ENCODE results near the gene AHNAK.
"Not testable (repeated sequence)": the region's sequence is repeated elsewhere in the genome, so short reads cannot be mapped to it uniquely, and the experiment has no call there.

AHNAK gene

GRCh38 chr11:62401356-62401755 is 145.2 kb downstream of the AHNAK start:
- DNase-seq: no peak

GRCh38 chr11:62400760-62401159 is 145.8 kb downstream of the AHNAK start:
- DNase-seq: no peak

- DNase-seq: no peak
Measured at GRCh38 chr11:62400281-62400680, 146.3 kb downstream of the AHNAK start.

- DNase-seq: no peak
Measured at GRCh38 chr11:62399878-62400266, 146.7 kb downstream of the AHNAK start.

GRCh38 chr11:62399172-62399877 is 147.3 kb downstream of the AHNAK start:
- DNase-seq: no peak

- no peak for DNase-seq
Measured at GRCh38 chr11:62398011-62398994, 148.3 kb downstream of the AHNAK start.

- DNase-seq: no peak
Measured at GRCh38 chr11:62395885-62396551, 150.6 kb downstream of the AHNAK start.

- DNase-seq: peak; percentile 17
Measured at GRCh38 chr11:62394825-62395538, 151.6 kb downstream of the AHNAK start.

GRCh38 chr11:62393735-62394134 is 152.9 kb downstream of the AHNAK start:
- DNase-seq: no peak

- DNase-seq: peak; percentile 2
Measured at GRCh38 chr11:62393061-62393611, 153.5 kb downstream of the AHNAK start.

GRCh38 chr11:62392506-62392905 is 154.1 kb downstream of the AHNAK start:
- no peak for DNase-seq

GRCh38 chr11:62391642-62392425 is 154.8 kb downstream of the AHNAK start:
- no peak for DNase-seq

- DNase-seq: no peak
Measured at GRCh38 chr11:62390722-62391121, 155.9 kb downstream of the AHNAK start.

- no peak for DNase-seq
Measured at GRCh38 chr11:62390237-62390636, 156.4 kb downstream of the AHNAK start.

GRCh38 chr11:62388999-62389398 is 157.6 kb downstream of the AHNAK start:
- no peak for DNase-seq

- DNase-seq: no peak
Measured at GRCh38 chr11:62387381-62387780, 159.2 kb downstream of the AHNAK start.

GRCh38 chr11:62386083-62386482 is 160.5 kb downstream of the AHNAK start:
- DNase-seq: not testable (repeated sequence)

- DNase-seq: no peak
Measured at GRCh38 chr11:62383822-62384221, 162.8 kb downstream of the AHNAK start.

Measured in NCI-H1417 treated with DMSO at 0.1 percent for 48 hours (cell line).